ENCODE measurements around the gene IDUA.

- TF ChIP-seq GATA2 (IDR thresholded peaks at IDR 0.05; ENCODE audit: low read depth, low read length) (no peak), GATA3 (IDR thresholded peaks at IDR 0.05; ENCODE audit: low read depth, low read length) (no peak)
These were observed 31.5 kb downstream of the IDUA start for GRCh38 chr4:1018147-1019020.

All from SH-SY5Y (cell line).